ENCODE results near the gene PIEZO1. TPM values are rescaled to one million over a fixed set of nuclear protein-coding genes. Genes with fewer than 3 reads are reported as not detected.

The PIEZO1 gene
- total RNA-seq, 1 donor = 197 TPM

GRCh38 chr16:88771294-88771772 lies 13.7 kb downstream of the PIEZO1 start:
- TF ChIP-seq CTCF (IDR thresholded peaks at IDR 0.05; ENCODE audit: insufficient read depth, low read depth, low read length) = no peak

GRCh38 chr16:88770461-88771293 lies 14.3 kb downstream of the PIEZO1 start:
- peak; percentile 99 for DNase-seq (ENCODE audit: low read depth)
- H3K4me3 ChIP-seq (ENCODE audit: low read depth, low read length) = peak overlapping the region; percentile 51
- no peak for TF ChIP-seq CTCF (IDR thresholded peaks at IDR 0.05; ENCODE audit: insufficient read depth, low read depth, low read length)

More at GRCh38 chr16:88771294-88771772, 13.7 kb downstream of the PIEZO1 start:
- H3K4me3 ChIP-seq (ENCODE audit: low read depth, low read length) = peak overlapping the region; percentile 30
- no peak for DNase-seq (ENCODE audit: low read depth)

DNA sequence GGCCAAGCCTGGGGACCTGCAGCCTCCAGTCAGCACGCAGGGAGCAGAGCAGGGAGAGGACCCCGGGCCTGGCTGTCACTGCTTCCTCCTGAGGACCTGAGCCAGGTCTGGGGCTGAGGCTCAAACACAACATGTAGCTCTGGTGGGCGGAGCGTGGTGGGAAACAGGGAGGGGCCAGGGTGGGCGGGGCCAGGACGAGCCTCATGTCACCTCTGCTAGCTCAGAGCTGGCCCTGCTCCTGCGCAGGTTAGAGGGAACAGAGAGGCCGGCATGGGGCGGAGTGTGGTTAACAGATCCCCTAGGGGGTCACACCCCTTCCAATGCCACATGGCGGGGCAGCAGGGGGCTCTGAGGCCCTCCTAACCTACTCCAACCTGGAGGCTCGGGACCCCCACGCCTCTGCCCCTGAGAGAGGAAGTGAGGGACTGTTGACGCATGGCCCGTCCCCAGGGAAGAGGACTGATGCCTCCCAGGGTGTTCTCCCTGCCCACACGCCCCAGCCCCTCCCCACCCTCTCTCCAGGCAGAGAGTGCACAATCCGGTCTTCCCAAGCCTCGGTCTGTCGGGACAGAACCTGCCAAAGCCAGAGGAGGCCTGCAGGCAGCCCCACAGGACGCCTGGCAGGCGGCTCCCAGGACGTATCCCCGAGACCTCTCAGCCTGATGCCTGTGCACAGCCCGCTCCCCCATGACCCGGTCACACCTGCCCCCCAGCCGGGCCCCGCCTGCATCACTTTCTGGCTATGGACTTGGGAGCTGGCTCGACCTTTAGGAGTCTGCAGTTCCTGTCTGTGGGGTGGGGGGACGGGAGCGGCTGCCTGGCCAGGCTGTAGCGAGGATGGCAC lies 15.2 kb downstream of the PIEZO1 start:
- peak; percentile 50 for DNase-seq (ENCODE audit: low read depth)
- TF ChIP-seq CTCF (IDR thresholded peaks at IDR 0.05; ENCODE audit: insufficient read depth, low read depth, low read length) = no peak
- peak overlapping the region; percentile 51 for H3K4me3 ChIP-seq (ENCODE audit: low read depth, low read length)

- peak overlapping the region; percentile 29 for H3K4me3 ChIP-seq (ENCODE audit: low read depth, low read length)
- TF ChIP-seq CTCF (IDR thresholded peaks at IDR 0.05; ENCODE audit: insufficient read depth, low read depth, low read length) = no peak
- DNase-seq (ENCODE audit: low read depth) = peak; percentile 81
These were observed 16.8 kb downstream of the PIEZO1 start for GRCh38 chr16:88768071-88768783.

GRCh38 chr16:88767546-88768070 lies 17.4 kb downstream of the PIEZO1 start:
- no peak for TF ChIP-seq CTCF (IDR thresholded peaks at IDR 0.05; ENCODE audit: insufficient read depth, low read depth, low read length)
- H3K4me3 ChIP-seq (ENCODE audit: low read depth, low read length) = no peak overlapping the region
- no peak for DNase-seq (ENCODE audit: low read depth)

DNA sequence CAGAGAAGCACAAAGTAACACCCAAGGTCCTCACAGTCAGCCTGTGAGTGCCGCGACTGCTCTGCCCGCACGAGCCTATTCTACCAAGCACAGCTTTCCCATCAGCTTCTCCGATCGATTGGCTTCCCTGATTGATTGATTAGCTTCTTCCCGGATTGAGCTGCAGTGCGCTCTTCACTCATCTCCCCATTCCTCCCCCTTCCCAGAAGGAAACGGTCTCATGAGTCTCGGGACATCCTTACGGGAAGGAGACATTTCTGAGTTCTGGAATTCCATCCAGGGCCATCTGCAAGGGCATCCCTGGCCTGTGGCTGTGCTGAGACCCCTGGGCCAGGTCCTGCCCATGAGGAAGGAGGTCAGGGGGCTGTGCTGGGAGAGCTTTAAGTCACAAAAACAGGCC lies 18.0 kb downstream of the PIEZO1 start:
- no peak for DNase-seq (ENCODE audit: low read depth)
- TF ChIP-seq CTCF (IDR thresholded peaks at IDR 0.05; ENCODE audit: insufficient read depth, low read depth, low read length) = no peak
- H3K4me3 ChIP-seq (ENCODE audit: low read depth, low read length) = no peak overlapping the region

Measured in fibroblast of villous mesenchyme (primary cell).